HFF-Myc (cell line): ENCODE results near the gene GNAS-AS1.
"Not testable (repeated sequence)": the region's sequence is repeated elsewhere in the genome, so short reads cannot be mapped to it uniquely, and the experiment has no call there.

Experiments
- DNase-seq: peaks from one replicate; pipeline ENCODE4 v3.0.0-alpha.2; 2011; ENCODE audit warnings: low read depth; ENCODE audit errors: extremely low read depth
- H3K4me3 ChIP-seq: replicated peaks from 2 replicates; pipeline ENCODE4 v1.5.1; 2011; ENCODE audit warnings: low read depth, mild to moderate bottlenecking, control low read depth, low read length
- TF ChIP-seq, protein P1 (sequence below): IDR thresholded peaks from 2 replicates; pipeline ENCODE4 v1.5.1; 2012; ENCODE audit warnings: mild to moderate bottlenecking, low read depth, low read length, control low read depth; ENCODE audit errors: missing control alignments

Gene GNAS-AS1

DNA sequence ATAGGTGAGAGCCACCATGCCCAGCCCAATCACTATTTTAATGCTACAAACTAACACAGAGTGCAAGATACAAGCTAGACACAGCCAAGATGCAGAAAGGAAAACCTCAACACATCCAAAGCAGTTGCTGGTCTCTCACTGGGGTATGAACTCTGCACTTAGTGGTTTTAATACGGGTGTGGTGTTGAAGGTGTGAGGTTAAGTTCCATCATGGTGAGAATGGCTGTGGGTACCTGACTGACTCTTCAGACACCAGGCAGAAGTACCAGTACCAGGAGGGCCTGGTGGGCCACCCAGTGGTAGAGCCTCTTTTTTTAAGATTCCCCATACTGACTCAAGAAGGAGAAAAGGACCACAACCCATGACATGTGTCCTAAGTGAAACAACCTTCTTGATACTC is 13.0 kb downstream of the GNAS-AS1 start:
- no peak overlapping the region for H3K4me3 ChIP-seq
- TF ChIP-seq, protein P1, sequence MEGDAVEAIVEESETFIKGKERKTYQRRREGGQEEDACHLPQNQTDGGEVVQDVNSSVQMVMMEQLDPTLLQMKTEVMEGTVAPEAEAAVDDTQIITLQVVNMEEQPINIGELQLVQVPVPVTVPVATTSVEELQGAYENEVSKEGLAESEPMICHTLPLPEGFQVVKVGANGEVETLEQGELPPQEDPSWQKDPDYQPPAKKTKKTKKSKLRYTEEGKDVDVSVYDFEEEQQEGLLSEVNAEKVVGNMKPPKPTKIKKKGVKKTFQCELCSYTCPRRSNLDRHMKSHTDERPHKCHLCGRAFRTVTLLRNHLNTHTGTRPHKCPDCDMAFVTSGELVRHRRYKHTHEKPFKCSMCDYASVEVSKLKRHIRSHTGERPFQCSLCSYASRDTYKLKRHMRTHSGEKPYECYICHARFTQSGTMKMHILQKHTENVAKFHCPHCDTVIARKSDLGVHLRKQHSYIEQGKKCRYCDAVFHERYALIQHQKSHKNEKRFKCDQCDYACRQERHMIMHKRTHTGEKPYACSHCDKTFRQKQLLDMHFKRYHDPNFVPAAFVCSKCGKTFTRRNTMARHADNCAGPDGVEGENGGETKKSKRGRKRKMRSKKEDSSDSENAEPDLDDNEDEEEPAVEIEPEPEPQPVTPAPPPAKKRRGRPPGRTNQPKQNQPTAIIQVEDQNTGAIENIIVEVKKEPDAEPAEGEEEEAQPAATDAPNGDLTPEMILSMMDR = no peak
- DNase-seq = no peak

DNA sequence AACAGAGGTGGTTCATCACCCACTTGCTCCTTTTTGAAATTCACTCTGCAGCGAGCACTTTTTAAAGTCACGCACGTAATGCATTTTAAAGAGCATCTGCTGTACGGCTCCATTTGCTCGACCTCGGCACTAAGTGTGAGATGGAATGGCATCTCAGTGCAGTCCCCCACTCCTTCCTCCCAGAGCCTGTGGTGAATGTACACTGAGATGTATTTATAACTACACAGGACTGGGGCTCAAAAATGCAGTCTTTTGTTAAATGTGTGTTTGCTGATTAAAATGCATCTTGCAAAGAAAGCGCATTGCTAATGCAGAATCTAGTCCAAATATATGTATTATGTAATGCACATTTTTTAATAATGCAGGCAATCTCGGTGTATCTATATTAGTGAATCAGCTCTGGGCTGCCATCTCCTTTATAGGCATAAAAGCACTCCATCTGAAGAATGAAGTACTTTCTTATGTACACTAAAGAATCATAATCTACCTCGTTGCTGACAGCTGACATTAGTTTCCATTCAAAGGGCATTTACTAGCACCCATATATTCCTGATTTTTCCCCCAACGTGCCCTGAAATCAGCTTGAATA is 14.0 kb downstream of the GNAS-AS1 start:
- TF ChIP-seq, protein P1 = no peak
- H3K4me3 ChIP-seq = no peak overlapping the region
- no peak for DNase-seq

DNA sequence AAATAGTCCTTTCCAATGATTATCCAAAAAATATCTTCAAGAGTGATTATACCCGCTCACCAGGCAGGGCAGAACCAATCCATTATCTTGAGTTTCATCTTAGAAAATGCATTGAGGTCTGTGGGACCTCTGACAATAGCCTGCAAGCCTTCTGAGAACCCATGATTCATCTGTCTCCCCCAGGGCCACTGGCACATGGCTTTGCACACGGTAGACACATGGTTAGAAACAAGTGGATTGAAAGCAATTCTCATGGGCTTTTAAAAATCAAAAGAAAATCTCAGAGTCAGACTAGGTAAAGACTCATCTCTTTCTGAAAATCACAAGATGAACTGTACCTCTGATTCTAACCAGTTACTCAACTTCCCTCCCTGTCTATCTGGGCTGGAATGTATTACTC is 15.5 kb downstream of the GNAS-AS1 start:
- TF ChIP-seq, protein P1 = no peak
- DNase-seq = no peak
- no peak overlapping the region for H3K4me3 ChIP-seq

DNA sequence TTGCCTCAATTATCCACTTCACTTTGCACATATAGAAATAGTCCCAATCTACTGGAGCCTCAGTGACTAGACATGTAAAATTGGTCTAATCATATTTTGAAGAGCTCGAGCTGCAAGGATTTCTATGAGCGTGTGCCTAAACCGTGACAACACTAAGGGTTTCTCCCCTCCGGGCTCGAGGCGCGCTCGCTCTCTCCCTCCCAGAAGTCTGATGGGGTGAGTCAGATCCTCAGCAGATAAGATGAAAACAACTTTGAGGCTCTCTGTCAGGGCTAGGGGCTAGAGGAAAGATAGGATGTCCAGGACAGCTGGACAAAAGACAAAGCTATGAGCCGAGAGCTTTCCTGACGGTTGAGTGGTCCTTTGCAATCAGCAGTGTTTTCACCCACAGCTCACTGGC is 16.8 kb downstream of the GNAS-AS1 start:
- TF ChIP-seq, protein P1 = no peak
- DNase-seq = no peak
- no peak overlapping the region for H3K4me3 ChIP-seq

DNA sequence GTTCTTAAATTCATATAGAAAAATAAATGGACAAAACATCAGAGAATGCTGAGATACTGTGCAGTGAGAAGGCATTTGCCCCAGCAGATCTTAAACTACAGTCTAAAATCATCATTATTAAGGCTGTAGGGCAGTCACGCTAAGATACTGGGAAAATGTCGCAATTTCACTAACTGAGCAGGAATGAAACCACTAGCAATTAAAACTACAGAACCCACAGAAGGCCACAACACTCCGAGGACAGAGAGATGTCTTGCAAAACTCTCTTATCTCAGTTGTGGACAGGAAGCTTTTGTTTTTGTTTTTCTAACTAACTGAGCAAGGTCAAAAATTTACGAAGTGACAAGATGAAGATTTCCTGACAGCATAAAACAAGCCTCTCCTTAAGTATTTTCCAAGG is 18.2 kb downstream of the GNAS-AS1 start:
- no peak for DNase-seq
- H3K4me3 ChIP-seq = no peak overlapping the region
- TF ChIP-seq, protein P1 = no peak

DNA sequence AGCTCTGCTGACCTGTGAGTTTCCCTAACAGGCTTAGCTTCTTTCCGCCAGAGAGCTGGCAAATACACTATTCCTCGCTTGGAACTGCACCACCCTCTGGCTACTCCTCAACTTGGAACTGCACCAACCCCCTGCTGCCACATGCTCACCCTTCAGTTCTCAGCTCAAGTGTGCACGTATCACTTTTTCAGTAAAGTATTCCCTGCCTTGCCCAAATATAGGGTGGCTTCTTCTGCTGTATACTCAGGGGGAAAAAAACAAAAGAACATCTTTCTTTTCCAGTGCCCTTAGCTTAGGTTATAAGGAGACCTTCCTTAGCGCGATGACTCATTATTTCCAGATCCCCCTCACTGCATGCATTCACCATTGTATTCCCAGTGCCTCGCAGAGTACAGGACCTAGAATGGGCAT is 21.2 kb downstream of the GNAS-AS1 start:
- TF ChIP-seq, protein P1 = no peak
- no peak overlapping the region for H3K4me3 ChIP-seq
- no peak for DNase-seq

DNA sequence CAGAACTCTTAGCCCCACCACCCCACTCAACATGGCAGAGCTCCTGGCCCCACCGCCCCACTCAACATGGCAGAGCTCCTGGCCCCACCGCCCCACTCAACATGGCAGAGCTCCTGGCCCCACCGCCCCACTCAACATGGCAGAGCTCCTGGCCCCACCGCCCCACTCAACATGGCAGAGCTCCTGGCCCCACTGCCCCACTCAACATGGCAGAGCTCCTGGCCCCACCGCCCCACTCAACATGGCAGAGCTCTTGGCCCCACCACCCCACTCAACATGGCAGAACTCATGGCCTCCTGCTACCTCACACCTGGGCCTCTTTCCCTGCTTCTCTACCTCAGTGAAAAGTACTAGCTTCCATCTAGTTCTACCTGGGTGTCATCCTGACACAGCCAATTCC is 21.9 kb downstream of the GNAS-AS1 start:
- H3K4me3 ChIP-seq, DNase-seq: not testable (repeated sequence)

DNA sequence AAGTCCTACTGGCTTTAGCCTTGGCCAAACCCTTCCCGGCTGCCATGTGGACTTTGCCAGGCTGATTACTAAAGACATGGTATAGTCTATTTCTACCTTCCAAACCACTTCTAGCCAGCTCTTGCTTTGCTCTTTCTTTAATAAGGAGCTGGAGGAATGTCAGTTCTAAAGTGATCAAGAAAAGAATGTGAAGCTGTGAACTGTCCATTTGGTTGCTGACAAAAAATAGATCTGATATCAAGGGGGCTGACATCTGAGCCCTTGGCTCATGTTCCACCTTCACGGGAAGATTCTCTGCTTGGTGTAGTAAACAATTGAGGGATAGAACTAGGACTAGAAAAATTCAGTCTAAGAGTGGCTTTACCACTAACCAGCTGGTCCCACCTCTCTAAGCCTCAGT is 22.6 kb downstream of the GNAS-AS1 start:
- no peak for DNase-seq
- TF ChIP-seq, protein P1 = no peak
- H3K4me3 ChIP-seq = no peak overlapping the region
